ENCODE data around the gene ADGRD1.

ADGRD1 gene

GRCh38 chr12:131100031-131100674, 146.4 kb downstream of the ADGRD1 start:
- H3K4me3 ChIP-seq (ENCODE audit: low read depth, low read length), result no peak overlapping the region
- TF ChIP-seq CTCF (IDR thresholded peaks at IDR 0.05; ENCODE audit: borderline replicate concordance, insufficient read depth, low read depth, low read length), result no peak

- no peak overlapping the region for H3K4me3 ChIP-seq (ENCODE audit: low read depth, low read length)
- TF ChIP-seq CTCF (IDR thresholded peaks at IDR 0.05; ENCODE audit: borderline replicate concordance, insufficient read depth, low read depth, low read length), result no peak
Measured at GRCh38 chr12:131101006-131101405, 147.3 kb downstream of the ADGRD1 start.

- TF ChIP-seq CTCF (IDR thresholded peaks at IDR 0.05; ENCODE audit: borderline replicate concordance, insufficient read depth, low read depth, low read length), result no peak
- no peak overlapping the region for H3K4me3 ChIP-seq (ENCODE audit: low read depth, low read length)
Measured at GRCh38 chr12:131101703-131102492, 148.2 kb downstream of the ADGRD1 start.

- H3K4me3 ChIP-seq (ENCODE audit: low read depth, low read length), result no peak overlapping the region
- TF ChIP-seq CTCF (IDR thresholded peaks at IDR 0.05; ENCODE audit: borderline replicate concordance, insufficient read depth, low read depth, low read length), result no peak
Measured at GRCh38 chr12:131102493-131102931, 148.8 kb downstream of the ADGRD1 start.

GRCh38 chr12:131102991-131103668, 149.4 kb downstream of the ADGRD1 start:
- no peak overlapping the region for H3K4me3 ChIP-seq (ENCODE audit: low read depth, low read length)
- no peak for TF ChIP-seq CTCF (IDR thresholded peaks at IDR 0.05; ENCODE audit: borderline replicate concordance, insufficient read depth, low read depth, low read length)

GRCh38 chr12:131103669-131104462, 150.2 kb downstream of the ADGRD1 start:
- no peak overlapping the region for H3K4me3 ChIP-seq (ENCODE audit: low read depth, low read length)
- no peak for TF ChIP-seq CTCF (IDR thresholded peaks at IDR 0.05; ENCODE audit: borderline replicate concordance, insufficient read depth, low read depth, low read length)

Data from GM12875 (cell line).